Ovary (tissue), 3 donors: ENCODE data around the gene DNM2.

ENCODE experiments used
- CTCF ChIP-seq, 3 donors: fragments of 450-650 bp in 2 of 3; fragments of 200-600 bp in 1 of 3; IDR thresholded peaks; one replicate each; pipeline versions ENCODE4 v1.5.1 to v1.8.0; 2016 to 2022; ENCODE audit warnings: antibody characterized with exemption in 3 of 3, mild to moderate bottlenecking in 1 of 3
- EP300 ChIP-seq: sonication (generic); formaldehyde crosslinking; IDR thresholded peaks from one replicate; pipeline ENCODE4 v1.6.1; 2017; ENCODE audit warnings: antibody characterized with exemption
- POLR2A ChIP-seq: fragments of 450-650 bp; IDR thresholded peaks from one replicate; pipeline ENCODE4 v1.6.1; 2017; ENCODE audit warnings: antibody characterized with exemption, mild to moderate bottlenecking, moderate library complexity
- donor health status: DM: no; HTN: no; CAD: no.

DNA sequence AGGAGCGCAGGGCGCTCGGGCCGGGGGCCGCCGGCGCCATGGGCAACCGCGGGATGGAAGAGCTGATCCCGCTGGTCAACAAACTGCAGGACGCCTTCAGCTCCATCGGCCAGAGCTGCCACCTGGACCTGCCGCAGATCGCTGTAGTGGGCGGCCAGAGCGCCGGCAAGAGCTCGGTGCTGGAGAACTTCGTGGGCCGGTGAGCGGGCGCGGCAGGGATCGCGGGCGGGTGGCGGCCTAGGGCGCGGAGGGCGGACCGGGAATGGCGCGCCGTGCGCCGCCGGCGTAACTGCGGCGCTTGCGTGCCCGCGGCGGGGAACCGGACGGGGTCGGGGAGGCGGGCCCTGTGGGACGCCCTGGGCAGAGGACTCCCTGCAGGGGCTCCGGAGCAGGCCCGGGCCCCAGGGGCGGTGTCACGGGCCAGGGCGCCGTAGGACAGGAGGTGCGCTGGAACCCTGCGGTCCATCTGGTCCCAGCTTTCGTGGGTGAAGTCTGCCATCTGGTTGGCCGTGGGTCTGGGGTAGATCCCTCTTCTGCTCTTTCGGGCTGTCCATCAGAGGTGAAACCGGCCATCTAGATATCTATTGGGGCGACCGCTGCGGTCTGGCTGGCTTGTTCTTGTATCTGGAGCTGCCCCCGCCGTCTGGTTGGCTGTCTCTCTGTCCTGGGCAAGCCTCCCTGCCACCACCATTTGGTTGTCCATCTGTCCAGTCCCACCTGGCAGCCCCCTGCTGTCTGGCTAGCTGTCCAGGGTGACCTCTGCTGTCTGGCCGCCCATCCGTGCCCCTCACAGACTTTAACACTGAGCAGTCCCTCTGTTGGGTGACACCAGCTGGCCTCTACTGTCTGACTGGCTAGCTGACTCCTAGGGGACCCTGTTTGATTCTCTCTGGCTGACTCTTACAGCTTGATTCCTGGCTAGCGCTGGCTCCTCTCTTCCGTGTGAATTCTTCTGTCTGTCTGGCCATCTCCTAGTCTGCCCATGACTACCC is 622 bp downstream of the DNM2 start:
- TF ChIP-seq CTCF (IDR thresholded peaks at IDR 0.05) = no peak
- TF ChIP-seq EP300 = no peak
- no peak for TF ChIP-seq POLR2A
